BLaER1 treated with 17β-estradiol and CSF1 and Interleukin-3, amounts not matched to agents 10 nM and 100 nM (cell line): ENCODE data around the gene SAMD3.
A peak's percentile ranks its signal among the peaks of the same experiment; 100 is the strongest.

Experiments
- H3K27ac ChIP-seq, 11 experiments: shearing (Covaris generic); formaldehyde crosslinking; 2 replicates each; pipeline ENCODE4 v1.8.1; 2022
- H3K27me3 ChIP-seq, 11 experiments: shearing (Covaris generic); formaldehyde crosslinking; 2 replicates each; pipeline ENCODE4 v1.8.1; 2022
- H3K36me3 ChIP-seq, 11 experiments: shearing (Covaris generic); formaldehyde crosslinking; 2 replicates each; pipeline ENCODE4 v1.8.1; 2022
- H3K4me1 ChIP-seq, 10 experiments: shearing (Covaris generic); formaldehyde crosslinking; 2 replicates each; pipeline ENCODE4 v1.8.1; 2022
- H3K4me2 ChIP-seq, 11 experiments: shearing (Covaris generic); formaldehyde crosslinking; 2 replicates each; pipeline ENCODE4 v1.8.1; 2022
- H3K4me3 ChIP-seq, 10 experiments: shearing (Covaris generic); formaldehyde crosslinking; 2 replicates each; pipeline ENCODE4 v1.8.1; 2022
- H3K9ac ChIP-seq, 11 experiments: shearing (Covaris generic); formaldehyde crosslinking; 2 replicates each; pipeline ENCODE4 v1.8.1; 2022
- H3K9me3 ChIP-seq, 11 experiments: shearing (Covaris generic); formaldehyde crosslinking; replicated peaks in 1 of 11; 2 replicates each; pipeline ENCODE4 v1.8.1; 2022
- H4K20me1 ChIP-seq, 11 experiments: shearing (Covaris generic); formaldehyde crosslinking; 2 replicates each; pipeline ENCODE4 v1.8.1; 2022
- Cebpa-rat ChIP-seq, 11 experiments: shearing (Covaris generic); IDR thresholded peaks; 2 replicates each; pipeline ENCODE4 v1.8.1; 2022

The SAMD3 gene

DNA sequence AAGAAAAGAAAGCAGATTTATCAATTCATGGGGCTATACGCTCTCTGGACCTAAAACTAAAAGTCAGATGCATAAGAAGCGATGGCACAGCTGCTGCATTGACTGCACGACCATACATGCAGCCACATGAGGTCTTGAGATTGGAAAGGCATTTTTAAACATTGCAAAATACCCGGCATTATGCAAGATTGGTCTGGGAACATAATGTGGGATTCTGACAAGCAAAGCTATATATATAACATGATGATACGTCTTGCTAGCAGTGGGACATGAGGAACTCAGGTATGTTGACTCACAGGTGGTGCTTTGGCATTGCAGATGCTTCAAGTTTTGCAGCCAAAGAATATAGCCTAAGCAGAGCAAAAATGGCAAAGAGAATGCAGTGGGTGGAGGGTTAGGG lies 55.1 kb downstream of the SAMD3 start:
- no peak overlapping the region for H3K4me2 ChIP-seq
- H3K27ac ChIP-seq = no peak overlapping the region
- no peaks in the 10 kb centered on the region for H3K36me3 ChIP-seq
- H3K9me3 ChIP-seq = peaks cover 0 to 21% (median 13%) of the 10 kb centered on the region in 11 experiments; a peak in 11 of 22 replicates
- no peaks in the 10 kb centered on the region for H3K27me3 ChIP-seq
- TF ChIP-seq Cebpa-rat (IDR thresholded peaks at IDR 0.05) = no peak
- H3K4me3 ChIP-seq = no peak overlapping the region
- peaks cover 0 to 4% (median 0%) of the 10 kb centered on the region in 10 experiments; a peak in 1 of 20 replicates for H3K4me1 ChIP-seq
- no peaks in the 10 kb centered on the region for H4K20me1 ChIP-seq
- no peak overlapping the region for H3K9ac ChIP-seq

DNA sequence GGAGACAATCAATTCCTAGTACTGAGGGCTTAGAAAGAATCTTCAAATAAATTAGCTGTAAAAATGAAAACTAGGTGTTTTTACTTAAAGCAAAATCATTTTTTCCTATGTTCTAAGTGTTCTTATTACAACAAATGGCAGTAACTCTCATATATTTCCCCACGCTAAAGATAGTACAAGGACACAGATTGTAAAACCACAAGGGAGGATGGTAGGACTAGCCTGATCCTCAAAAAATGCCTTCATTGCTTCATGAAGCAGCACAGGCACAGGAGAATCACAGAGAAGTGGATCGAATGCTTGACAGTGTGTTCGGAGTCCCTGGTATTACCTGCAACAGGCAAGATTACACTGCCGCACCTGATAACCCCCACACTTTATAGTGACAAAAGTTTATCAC lies 58.5 kb downstream of the SAMD3 start:
- peaks cover 0 to 4% (median 0%) of the 10 kb centered on the region in 10 experiments; a peak in 1 of 20 replicates for H3K4me1 ChIP-seq
- peak overlapping the region in 3 of 11 experiments; percentile 3 to 16 (median 14); a peak in 1 of 22 replicates for H3K4me2 ChIP-seq
- H3K27ac ChIP-seq = no peak overlapping the region
- no peak overlapping the region for H3K4me3 ChIP-seq
- no peak overlapping the region for H3K9ac ChIP-seq
- H3K27me3 ChIP-seq = no peaks in the 10 kb centered on the region
- no peaks in the 10 kb centered on the region for H4K20me1 ChIP-seq
- no peak for TF ChIP-seq Cebpa-rat (IDR thresholded peaks at IDR 0.05)
- peaks cover 0 to 6% (median 1%) of the 10 kb centered on the region in 11 experiments; a peak in 5 of 22 replicates for H3K9me3 ChIP-seq
- H3K36me3 ChIP-seq = no peaks in the 10 kb centered on the region

DNA sequence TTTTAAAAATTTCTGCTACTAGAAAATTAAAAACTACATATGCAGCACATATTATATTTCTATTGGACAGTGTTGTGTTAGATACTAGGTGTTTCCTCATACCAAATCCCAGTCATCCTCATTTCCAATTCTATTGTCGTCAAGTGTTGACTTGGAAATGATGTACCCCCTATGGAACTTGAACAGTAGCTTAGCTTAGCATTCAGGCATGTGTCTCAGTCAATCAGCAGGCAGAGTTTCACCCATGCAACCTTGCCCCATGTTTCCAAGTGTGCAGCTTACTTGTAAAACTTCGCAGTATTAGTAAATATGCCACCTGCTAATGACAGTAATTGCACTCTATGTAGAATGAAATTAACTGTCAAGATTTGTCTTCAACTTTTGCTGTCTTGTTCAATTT lies 59.5 kb downstream of the SAMD3 start:
- Histone ChIP-seq H3K9me3 (peaks cover 6 to 16% (median 11%) of the 10 kb centered on the region in 11 experiments; a peak in 16 of 22 replicates), H3K4me2 (no peak overlapping the region), H3K27me3 (no peaks in the 10 kb centered on the region), H3K9ac (no peak overlapping the region), H3K4me3 (no peak overlapping the region), H4K20me1 (no peaks in the 10 kb centered on the region), H3K4me1 (peaks cover 0 to 4% (median 0%) of the 10 kb centered on the region in 10 experiments; a peak in 1 of 20 replicates), H3K27ac (no peak overlapping the region), H3K36me3 (no peaks in the 10 kb centered on the region)
- no peak for TF ChIP-seq Cebpa-rat (IDR thresholded peaks at IDR 0.05)

DNA sequence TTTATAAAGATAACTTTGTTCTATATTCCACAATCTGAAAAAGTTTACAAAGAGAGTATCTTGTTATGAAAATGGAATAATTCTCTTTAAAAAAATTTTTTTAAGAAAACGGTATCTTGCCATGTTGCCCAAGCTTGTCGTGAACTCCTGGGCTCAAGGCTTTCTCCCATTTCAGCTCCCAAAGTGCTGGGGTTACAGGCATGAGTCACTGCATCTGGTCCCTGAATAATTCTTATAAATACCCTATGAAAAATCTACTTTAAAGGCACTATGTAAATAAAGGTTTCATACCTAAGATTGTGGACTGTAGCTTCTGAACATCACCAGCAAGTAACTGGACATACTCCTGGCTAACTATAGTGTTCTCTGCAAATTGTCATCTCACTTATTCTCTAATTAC lies 60.3 kb downstream of the SAMD3 start:
- Histone ChIP-seq H3K36me3 (no peaks in the 10 kb centered on the region), H3K4me3 (no peak overlapping the region), H4K20me1 (no peaks in the 10 kb centered on the region), H3K27me3 (no peaks in the 10 kb centered on the region), H3K9me3 (peaks cover 6 to 17% (median 11%) of the 10 kb centered on the region in 11 experiments; a peak in 16 of 22 replicates), H3K27ac (no peak overlapping the region), H3K4me2 (no peak overlapping the region), H3K4me1 (peaks cover 0 to 4% (median 0%) of the 10 kb centered on the region in 10 experiments; a peak in 1 of 20 replicates), H3K9ac (no peak overlapping the region)
- TF ChIP-seq Cebpa-rat (IDR thresholded peaks at IDR 0.05) = no peak

DNA sequence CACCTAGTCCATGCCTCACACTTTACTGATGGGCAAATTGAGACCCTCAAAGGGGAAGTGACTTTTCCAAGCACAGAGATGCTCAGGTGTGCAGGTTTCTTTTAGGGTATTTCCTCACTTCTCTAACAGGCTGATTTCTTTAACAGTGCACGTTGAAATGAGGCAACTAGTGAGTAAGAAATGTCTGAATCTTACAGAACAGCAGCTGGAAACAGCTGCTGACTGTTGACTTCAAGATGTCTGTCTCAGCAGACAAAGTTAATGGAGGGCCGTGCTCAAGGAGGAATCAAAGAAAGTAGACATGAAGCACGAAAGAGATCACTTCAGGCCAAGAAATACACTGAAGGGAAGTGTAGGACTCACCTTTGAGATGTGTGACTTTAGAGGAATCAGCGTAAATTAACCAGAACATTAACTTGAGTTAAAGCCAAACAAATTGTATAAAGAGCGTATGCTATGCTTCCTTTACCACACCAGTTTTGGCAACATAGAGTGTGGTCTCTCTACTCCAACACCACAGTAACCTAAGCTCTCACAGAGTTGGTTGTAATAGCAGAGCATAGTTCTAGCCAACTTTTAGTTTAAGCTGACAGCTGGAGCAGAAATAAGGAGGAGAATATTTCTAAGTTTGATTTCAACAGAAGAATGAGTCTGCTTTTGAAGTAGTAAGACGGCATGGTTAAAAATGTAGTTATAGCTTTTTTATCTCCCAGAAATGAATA lies 60.9 kb downstream of the SAMD3 start:
- H3K4me3 ChIP-seq = no peak overlapping the region
- TF ChIP-seq Cebpa-rat (IDR thresholded peaks at IDR 0.05) = no peak
- no peak overlapping the region for H3K4me2 ChIP-seq
- H3K9ac ChIP-seq = no peak overlapping the region
- no peaks in the 10 kb centered on the region for H3K36me3 ChIP-seq
- no peak overlapping the region for H3K27ac ChIP-seq
- H4K20me1 ChIP-seq = no peaks in the 10 kb centered on the region
- peaks cover 6 to 17% (median 11%) of the 10 kb centered on the region in 11 experiments; a peak in 16 of 22 replicates for H3K9me3 ChIP-seq
- no peaks in the 10 kb centered on the region for H3K27me3 ChIP-seq
- H3K4me1 ChIP-seq = peaks cover 0 to 4% (median 0%) of the 10 kb centered on the region in 10 experiments; a peak in 1 of 20 replicates

GRCh38 chr6:130159956-130160355 lies 62.8 kb downstream of the SAMD3 start:
- Histone ChIP-seq H3K9ac (no peak overlapping the region), H4K20me1 (no peaks in the 10 kb centered on the region), H3K9me3 (peaks cover 6 to 17% (median 11%) of the 10 kb centered on the region in 11 experiments; a peak in 16 of 22 replicates), H3K27ac (no peak overlapping the region), H3K36me3 (no peaks in the 10 kb centered on the region), H3K4me1 (peaks cover 0 to 4% (median 0%) of the 10 kb centered on the region in 10 experiments; a peak in 1 of 20 replicates), H3K4me3 (no peak overlapping the region), H3K4me2 (no peak overlapping the region), H3K27me3 (no peaks in the 10 kb centered on the region)
- no peak for TF ChIP-seq Cebpa-rat (IDR thresholded peaks at IDR 0.05)

DNA sequence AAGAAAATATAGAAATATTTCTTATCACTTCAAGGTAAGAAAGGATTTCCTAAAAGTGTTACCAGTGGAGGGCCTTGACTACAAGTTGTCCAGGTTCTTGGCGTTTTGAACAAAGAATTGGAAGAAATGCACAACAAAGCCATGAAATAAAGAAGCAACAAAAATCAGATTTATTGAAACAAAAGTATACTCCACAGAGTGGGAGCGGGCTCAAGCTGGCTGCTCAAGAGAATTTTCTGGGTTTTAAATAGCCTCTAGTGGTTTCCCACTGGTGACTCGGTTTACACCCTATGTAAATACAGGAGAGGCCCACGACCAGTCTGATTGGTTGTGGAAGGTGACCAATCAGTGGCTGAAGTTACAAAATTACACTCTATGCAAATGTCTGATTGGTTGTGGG lies 64.2 kb downstream of the SAMD3 start:
- no peaks in the 10 kb centered on the region for H3K4me1 ChIP-seq
- H4K20me1 ChIP-seq = no peaks in the 10 kb centered on the region
- H3K36me3 ChIP-seq = no peaks in the 10 kb centered on the region
- H3K4me2 ChIP-seq = no peak overlapping the region
- H3K9me3 ChIP-seq = peaks cover 6 to 17% (median 11%) of the 10 kb centered on the region in 11 experiments; a peak in 16 of 22 replicates
- no peaks in the 10 kb centered on the region for H3K27me3 ChIP-seq
- no peak overlapping the region for H3K9ac ChIP-seq
- no peak overlapping the region for H3K4me3 ChIP-seq
- H3K27ac ChIP-seq = no peak overlapping the region
- TF ChIP-seq Cebpa-rat (IDR thresholded peaks at IDR 0.05) = no peak

- H4K20me1 ChIP-seq = no peaks in the 10 kb centered on the region
- H3K27ac ChIP-seq = no peak overlapping the region
- no peak overlapping the region for H3K4me3 ChIP-seq
- no peaks in the 10 kb centered on the region for H3K4me1 ChIP-seq
- H3K27me3 ChIP-seq = no peaks in the 10 kb centered on the region
- no peak overlapping the region for H3K9ac ChIP-seq
- no peak for TF ChIP-seq Cebpa-rat (IDR thresholded peaks at IDR 0.05)
- H3K9me3 ChIP-seq = peaks cover 6 to 17% (median 11%) of the 10 kb centered on the region in 11 experiments; a peak in 16 of 22 replicates
- no peaks in the 10 kb centered on the region for H3K36me3 ChIP-seq
- H3K4me2 ChIP-seq = no peak overlapping the region
Measured at GRCh38 chr6:130158056-130158455, 64.7 kb downstream of the SAMD3 start.

DNA sequence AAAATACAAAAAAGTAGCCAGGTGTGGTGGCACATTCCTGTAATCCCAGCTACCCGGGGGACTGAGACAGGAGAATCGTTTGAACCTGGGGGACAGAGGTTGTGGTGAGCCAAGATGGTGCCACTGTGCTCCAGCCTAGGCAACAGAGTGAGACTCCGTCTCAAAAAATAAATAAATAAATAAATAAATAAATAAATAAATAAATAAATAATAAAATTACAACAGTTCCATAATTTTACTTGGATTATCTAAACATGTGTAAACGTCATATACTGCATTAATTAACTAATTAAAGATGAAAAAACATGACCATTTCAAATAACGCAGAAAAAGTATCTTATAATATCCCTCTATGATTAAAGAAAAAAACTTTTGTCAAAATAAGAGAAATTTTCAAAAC lies 65.8 kb downstream of the SAMD3 start:
- Histone ChIP-seq H3K27ac (no peak overlapping the region), H3K4me2 (no peak overlapping the region), H3K9me3 (peaks cover 6 to 17% (median 11%) of the 10 kb centered on the region in 11 experiments; a peak in 16 of 22 replicates), H4K20me1 (no peaks in the 10 kb centered on the region), H3K4me1 (no peaks in the 10 kb centered on the region), H3K36me3 (no peaks in the 10 kb centered on the region), H3K9ac (no peak overlapping the region), H3K27me3 (no peaks in the 10 kb centered on the region), H3K4me3 (no peak overlapping the region)
- TF ChIP-seq Cebpa-rat (IDR thresholded peaks at IDR 0.05) = no peak
